Testis (tissue), 3 donors: ENCODE results near the gene GALNT18. TPM values are rescaled to one million over a fixed set of nuclear protein-coding genes. Genes with fewer than 3 reads are reported as not detected.

ENCODE experiments used
- DNase-seq: peaks from one replicate; pipeline ENCODE4 v3.0.0-alpha.2; 2019
- H3K27ac ChIP-seq, 2 donors: fragments of 200-600 bp; sonication (generic); one replicate each; pipeline ENCODE4 v1.5.1; 2019
- H3K27me3 ChIP-seq: fragments of 200-600 bp; sonication (generic); one replicate; pipeline ENCODE4 v1.5.1; 2019
- H3K36me3 ChIP-seq: fragments of 200-600 bp; sonication (generic); one replicate; pipeline ENCODE4 v1.5.1; 2017; ENCODE audit warnings: low read depth; ENCODE audit errors: missing control alignments
- H3K4me1 ChIP-seq: fragments of 200-600 bp; sonication (generic); one replicate; pipeline ENCODE4 v1.5.1; 2019
- H3K4me3 ChIP-seq, 2 donors: fragments of 200-600 bp; sonication (generic); one replicate each; pipeline ENCODE4 v1.5.1; 2017 to 2019
- H3K9me3 ChIP-seq: fragments of 200-600 bp; sonication (generic); one replicate; pipeline ENCODE4 v1.5.1; 2017
- CTCF ChIP-seq, 3 experiments: fragments of 450-650 bp in 2 of 3; fragments of 200-600 bp in 1 of 3; sonication (generic) in 1 of 3; IDR thresholded peaks; one replicate each; pipeline ENCODE4 v1.5.1; 2016 to 2019; ENCODE audit warnings: antibody characterized with exemption in 3 of 3, mild to moderate bottlenecking in 2 of 3, moderate library complexity in 1 of 3
- POLR2A ChIP-seq: fragments of 450-650 bp; IDR thresholded peaks from one replicate; pipeline ENCODE4 v1.6.1; 2017; ENCODE audit warnings: antibody characterized with exemption, mild to moderate bottlenecking, moderate library complexity
- WGBS, 2 donors: methylation state at CpG; one replicate each; pipeline ENCODE4 v1.1.5; 2018; 5-methylcytosine and 5-hydroxymethylcytosine counted together
- intact Hi-C: fragments of 100-400 bp; cut with DNase I; formaldehyde crosslinking; loops from one replicate; pipeline ENCODE4 v1.15.1; 2023; ENCODE audit warnings: low total_unique reads
- polyA plus RNA-seq: library from polyadenylated mRNA; stranded (reverse); fragments of 350-450 nt; fragmentation: Illumina TruSeq; extraction: RNeasy Lipid Tissue Mini Kit (QIAGEN cat#74804); gene quantifications from one replicate; pipeline ENCODE4 v1.2.3, GENCODE V29; 2014; ENCODE audit warnings: low read depth, low replicate concordance; ENCODE audit not compliant: insufficient read depth
- total RNA-seq, 2 donors: library from RNA; depleted of rRNA; stranded (reverse); fragments of >200 nt; gene quantifications; one replicate each; pipeline ENCODE4 v1.2.3, GENCODE V29; 2016

The GALNT18 gene
- total and polyA plus RNA-seq, 3 donors from 2014 or later, result 39.2 to 106 (median 73.9) TPM

DNA sequence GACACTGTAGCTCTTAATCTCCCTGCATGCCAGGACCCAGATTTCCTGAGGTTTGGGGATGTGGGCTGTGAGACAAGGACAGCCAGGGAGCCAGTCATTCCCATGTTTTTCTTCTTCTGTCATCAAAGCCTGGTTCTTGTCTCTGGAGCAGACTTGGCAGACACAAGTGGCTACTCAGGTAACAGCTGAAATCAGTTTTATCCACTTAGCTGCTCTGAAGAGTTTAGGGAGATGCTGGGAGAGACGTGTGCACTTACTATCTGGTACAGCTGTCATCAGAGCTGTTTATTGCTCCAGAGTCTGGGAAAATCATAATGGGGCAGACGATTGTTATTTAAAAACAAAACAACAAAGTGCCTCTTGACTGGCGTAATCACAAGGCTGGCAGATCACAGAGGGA is 325.4 kb downstream of the GALNT18 start:
- Histone ChIP-seq H3K27me3 (no peaks in the 10 kb centered on the region), H3K36me3 (no peaks in the 10 kb centered on the region), H3K4me1 (no peaks in the 10 kb centered on the region), H3K27ac (no peak overlapping the region), H3K9me3 (no peaks in the 10 kb centered on the region), H3K4me3 (no peak overlapping the region)
- 82 to 89% methylated on average over 3 of the region's 3 CpGs for WGBS, 2 donors
- no peak for DNase-seq
- TF ChIP-seq CTCF (IDR thresholded peaks at IDR 0.05) (no peak), POLR2A (no peak)
- intact Hi-C loops, result no loop called here

- no peak for TF ChIP-seq CTCF (IDR thresholded peaks at IDR 0.05)
- TF ChIP-seq POLR2A, result no peak
- 60 to 63% methylated on average over 3 of the region's 3 CpGs for WGBS, 2 donors
Observed at GRCh38 chr11:11294551-11294855, 327.3 kb downstream of the GALNT18 start.

DNA sequence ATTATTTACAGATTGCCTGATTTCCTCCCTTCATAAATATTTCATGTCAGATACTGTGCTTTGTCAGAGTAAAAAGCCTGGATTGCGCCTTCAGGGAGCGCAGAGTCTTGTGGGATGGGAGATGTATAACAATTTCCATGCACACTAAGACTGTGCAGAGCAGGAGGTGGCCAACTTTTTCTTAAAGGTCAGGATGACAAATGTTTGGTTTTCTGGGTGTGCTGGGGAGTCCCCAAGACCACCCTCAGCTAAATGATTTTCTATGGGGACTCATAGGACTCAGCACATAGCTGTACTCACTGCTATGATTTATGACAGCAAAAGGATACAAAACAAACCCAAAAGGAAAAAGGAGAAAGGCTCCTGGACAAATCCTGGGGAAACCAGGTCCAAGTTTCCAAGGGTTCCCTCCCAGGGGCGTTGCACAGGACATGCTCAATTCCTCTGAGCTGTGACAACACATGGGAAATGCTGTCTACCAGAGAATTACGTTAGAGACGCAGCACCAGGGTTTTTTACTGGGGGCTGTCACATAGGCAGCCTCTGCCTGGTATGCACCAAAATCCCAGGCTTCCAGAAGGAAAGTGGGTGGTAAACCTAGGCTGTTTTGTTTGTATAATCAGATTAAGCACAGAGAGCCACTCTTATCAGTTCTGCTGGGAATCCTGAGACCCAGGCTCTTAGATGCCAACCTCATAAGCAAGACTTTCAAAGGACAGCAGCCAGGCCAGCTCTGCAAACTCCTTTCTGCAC is 327.8 kb downstream of the GALNT18 start:
- DNase-seq, result no peak
- TF ChIP-seq CTCF (IDR thresholded peaks at IDR 0.05), result no peak
- TF ChIP-seq POLR2A, result no peak

More at GRCh38 chr11:11294551-11294855, 327.3 kb downstream of the GALNT18 start:
- Histone ChIP-seq H3K4me1 (no peaks in the 10 kb centered on the region), H3K9me3 (no peaks in the 10 kb centered on the region), H3K27ac (no peak overlapping the region), H3K4me3 (no peak overlapping the region), H3K27me3 (no peaks in the 10 kb centered on the region), H3K36me3 (no peaks in the 10 kb centered on the region)
- DNase-seq, result no peak
- intact Hi-C loops, result no loop called here

DNA sequence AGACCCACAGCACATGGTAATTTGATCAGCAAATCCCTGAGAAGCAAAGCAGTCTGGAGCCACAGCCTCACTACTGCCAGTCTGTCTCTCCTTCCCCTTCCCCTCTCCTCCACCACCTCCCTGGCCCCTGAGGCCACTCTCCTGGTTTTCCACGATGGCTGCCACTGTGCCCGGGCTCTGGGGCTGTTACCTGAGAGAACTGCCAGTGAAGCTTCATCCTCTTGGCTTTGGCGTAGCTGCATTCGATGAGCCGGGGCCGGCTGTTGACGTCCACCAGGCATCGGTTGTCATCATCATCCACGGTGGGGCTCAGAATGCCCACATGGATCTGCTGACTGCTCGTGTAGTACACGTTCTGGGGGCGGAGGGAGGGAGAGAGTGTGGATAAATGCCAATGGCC is 329.0 kb downstream of the GALNT18 start:
- H3K36me3 ChIP-seq, result no peaks in the 10 kb centered on the region
- DNase-seq, result no peak
- TF ChIP-seq CTCF (IDR thresholded peaks at IDR 0.05), result no peak
- no peak for TF ChIP-seq POLR2A
- no peak overlapping the region for H3K4me3 ChIP-seq
- no peaks in the 10 kb centered on the region for H3K4me1 ChIP-seq
- no peak overlapping the region for H3K27ac ChIP-seq
- no peaks in the 10 kb centered on the region for H3K9me3 ChIP-seq
- intact Hi-C loops, result no loop called here
- 89 to 91% methylated on average over 12 of the region's 12 CpGs for WGBS, 2 donors
- no peaks in the 10 kb centered on the region for H3K27me3 ChIP-seq

More for the DNA sequence above, 327.8 kb downstream of the GALNT18 start:
- intact Hi-C loops, result no loop called here
- Histone ChIP-seq H3K27ac (no peak overlapping the region), H3K4me3 (no peak overlapping the region), H3K4me1 (no peaks in the 10 kb centered on the region), H3K27me3 (no peaks in the 10 kb centered on the region), H3K9me3 (no peaks in the 10 kb centered on the region), H3K36me3 (no peaks in the 10 kb centered on the region)
- WGBS, 2 donors, result 60 to 82% methylated on average over 5 of the region's 5 CpGs
